Adrenal gland (tissue), 5 donors: ENCODE data around the gene ATP8A2.

ENCODE experiments used
- CTCF ChIP-seq, 6 experiments: fragments of 450-650 bp in 4 of 6; fragments of 200-600 bp in 2 of 6; sonication (generic) in 1 of 6; IDR thresholded peaks; 1 replicate in 5 of 6; 2 replicates in 1 of 6; pipeline versions ENCODE4 v1.5.1 to v1.8.0; 2016 to 2021; ENCODE audit warnings: antibody characterized with exemption in 6 of 6, mild to moderate bottlenecking in 2 of 6, moderate library complexity in 1 of 6
- POLR2A ChIP-seq, 2 donors: fragments of 450-650 bp; IDR thresholded peaks; one replicate each; pipeline ENCODE4 v1.6.1; 2017; ENCODE audit warnings: antibody characterized with exemption in 2 of 2, mild to moderate bottlenecking in 2 of 2, moderate library complexity in 1 of 2
- donor health status: DM: no; HTN: no; CAD: no.

GRCh38 chr13:25330541-25330940 lies 41.2 kb upstream of the ATP8A2 start:
- TF ChIP-seq CTCF (IDR thresholded peaks at IDR 0.05) (no peak), POLR2A (IDR thresholded peaks at IDR 0.05) (no peak)
